Loucy (cell line): Measurements from ENCODE around the gene FAM89B.

Source experiments
- H2AFZ ChIP-seq: fragments of 200-600 bp; sonication (generic); 2 replicates; pipeline ENCODE4 v1.6.0; 2016; ENCODE audit warnings: antibody characterized with exemption, mild to moderate bottlenecking, low read length, moderate library complexity
- H3F3A ChIP-seq: fragments of 200-600 bp; 2 replicates; pipeline ENCODE4 v1.6.0; 2016; ENCODE audit warnings: antibody characterized with exemption, low read depth, mild to moderate bottlenecking
- H3K27me3 ChIP-seq: fragments of 200-600 bp; sonication (generic); 2 replicates; pipeline ENCODE4 v1.6.1; 2014; ENCODE audit warnings: low read length, mild to moderate bottlenecking; ENCODE audit not compliant: insufficient read depth, poor library complexity, severe bottlenecking
- H3K36me3 ChIP-seq: fragments of 200-600 bp; sonication (generic); 2 replicates; pipeline ENCODE4 v1.6.1; 2016; ENCODE audit warnings: low read length; ENCODE audit not compliant: insufficient read depth
- H3K4me1 ChIP-seq: fragments of 200-600 bp; sonication (generic); 2 replicates; pipeline ENCODE4 v1.5.1; 2014; ENCODE audit warnings: low read length, mild to moderate bottlenecking; ENCODE audit not compliant: insufficient read depth, poor library complexity, severe bottlenecking
- H3K4me2 ChIP-seq: fragments of 200-600 bp; sonication (generic); 2 replicates; pipeline ENCODE4 v1.6.0; 2014; ENCODE audit warnings: antibody characterized with exemption, low read length, low read depth, mild to moderate bottlenecking; ENCODE audit not compliant: poor library complexity, severe bottlenecking
- H3K4me3 ChIP-seq: fragments of 200-600 bp; sonication (generic); 2 replicates; pipeline ENCODE4 v1.5.1; 2014; ENCODE audit warnings: low read length, mild to moderate bottlenecking, mixed read lengths; ENCODE audit not compliant: poor library complexity, severe bottlenecking
- H3K79me2 ChIP-seq: fragments of 200-600 bp; sonication (generic); 2 replicates; pipeline ENCODE4 v1.6.1; 2014; ENCODE audit warnings: low read length; ENCODE audit not compliant: insufficient read depth
- H3K9ac ChIP-seq: fragments of 200-600 bp; sonication (generic); 2 replicates; pipeline ENCODE4 v1.6.0; 2014; ENCODE audit warnings: mild to moderate bottlenecking, low read depth, low read length, moderate library complexity; ENCODE audit not compliant: poor library complexity, severe bottlenecking
- H3K9me2 ChIP-seq: fragments of 200-600 bp; sonication (generic); replicated peaks from 2 replicates; pipeline ENCODE4 v1.6.1; 2016; ENCODE audit warnings: low read depth, low read length, mixed read lengths
- H3K9me3 ChIP-seq: fragments of 200-600 bp; sonication (generic); 2 replicates; pipeline ENCODE4 v1.6.1; 2014; ENCODE audit warnings: mild to moderate bottlenecking, antibody characterized with exemption, low read length, low read depth; ENCODE audit not compliant: insufficient read depth
- H4K20me1 ChIP-seq: fragments of 200-600 bp; sonication (generic); 2 replicates; pipeline ENCODE4 v1.6.0; 2014; ENCODE audit warnings: antibody characterized with exemption, low read length, mild to moderate bottlenecking; ENCODE audit not compliant: insufficient read depth, poor library complexity, severe bottlenecking
- CTCF ChIP-seq: fragments of 200-600 bp; sonication (generic); conservative IDR thresholded peaks from 2 replicates; pipeline ENCODE4 v1.5.1; 2014; ENCODE audit warnings: mild to moderate bottlenecking, antibody characterized with exemption, low read length
- EZH2phosphoT487 ChIP-seq: fragments of 200-600 bp; IDR thresholded peaks from 2 replicates; pipeline ENCODE4 v1.6.1; 2018; ENCODE audit warnings: antibody characterized with exemption, mild to moderate bottlenecking, moderate library complexity, borderline replicate concordance

Gene FAM89B

DNA sequence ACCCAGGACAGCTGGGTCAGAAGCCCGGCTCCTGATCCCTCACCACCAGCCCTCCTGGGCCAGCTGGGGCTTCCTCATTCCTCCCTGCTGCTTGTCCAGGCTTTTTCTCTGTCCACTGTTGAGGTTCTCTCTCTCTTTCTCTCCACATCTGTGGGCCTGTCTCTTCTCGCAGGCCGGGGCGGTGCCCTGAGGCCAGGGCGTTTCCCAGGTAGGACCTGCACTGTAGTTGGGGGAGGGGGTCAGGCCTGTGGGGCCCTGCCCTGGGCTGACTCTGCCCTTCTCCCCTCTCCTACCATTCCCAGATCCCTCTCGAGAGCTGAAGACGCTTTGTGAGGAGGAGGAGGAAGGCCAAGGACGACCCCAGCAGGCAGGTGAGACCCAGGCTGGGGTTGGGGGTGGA is 8.4 kb downstream of the FAM89B start:
- no peak overlapping the region for H3K9ac ChIP-seq
- TF ChIP-seq EZH2phosphoT487: no peak
- TF ChIP-seq CTCF: no peak
- H3K4me2 ChIP-seq: no peak overlapping the region
- no peaks in the 10 kb centered on the region for H3K36me3 ChIP-seq
- no peaks in the 10 kb centered on the region for H3F3A ChIP-seq
- no peaks in the 10 kb centered on the region for H3K9me2 ChIP-seq
- H2AFZ ChIP-seq: no peak overlapping the region
- H3K4me3 ChIP-seq: no peak overlapping the region
- H3K9me3 ChIP-seq: no peaks in the 10 kb centered on the region
- H3K27me3 ChIP-seq: no peaks in the 10 kb centered on the region
- no peaks in the 10 kb centered on the region for H4K20me1 ChIP-seq
- H3K79me2 ChIP-seq: peaks cover 11% of the 10 kb centered on the region
- peaks cover 23% of the 10 kb centered on the region for H3K4me1 ChIP-seq

GRCh38 chr11:65581928-65582327 is 9.6 kb downstream of the FAM89B start:
- Histone ChIP-seq H3K4me1 (peaks cover 14% of the 10 kb centered on the region), H2AFZ (no peak overlapping the region), H3K79me2 (peaks cover under 1% of the 10 kb centered on the region; the same call in 1 of the 2 replicates), H3K9me3 (no peaks in the 10 kb centered on the region), H3K9ac (no peak overlapping the region), H3F3A (no peaks in the 10 kb centered on the region), H3K36me3 (no peaks in the 10 kb centered on the region), H3K9me2 (no peaks in the 10 kb centered on the region), H3K27me3 (no peaks in the 10 kb centered on the region), H3K4me2 (no peak overlapping the region), H3K4me3 (no peak overlapping the region), H4K20me1 (no peaks in the 10 kb centered on the region)
- TF ChIP-seq EZH2phosphoT487 (no peak), CTCF (no peak)

DNA sequence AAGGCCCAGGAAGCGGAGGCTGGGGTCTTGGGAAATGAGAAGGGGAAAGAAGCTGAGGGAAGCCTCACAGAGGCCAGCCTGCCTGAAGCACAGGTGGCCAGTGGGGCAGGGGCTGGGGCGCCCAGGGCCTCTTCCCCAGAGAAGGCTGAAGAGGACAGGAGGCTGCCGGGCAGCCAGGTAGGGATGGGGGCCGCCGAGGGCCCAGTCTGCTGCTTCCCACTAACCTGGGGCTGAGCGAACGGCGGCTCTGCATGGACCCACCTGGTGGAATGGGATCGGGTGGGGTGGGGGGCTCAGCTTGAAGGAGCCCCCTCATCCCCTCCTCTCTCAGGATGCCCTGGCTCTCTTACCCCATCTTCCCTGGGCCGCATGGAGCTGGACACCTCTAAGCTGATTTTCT is 11.3 kb downstream of the FAM89B start:
- Histone ChIP-seq H3K4me2 (no peak overlapping the region), H3K4me1 (peaks cover 7% of the 10 kb centered on the region), H2AFZ (no peak overlapping the region), H3K36me3 (no peaks in the 10 kb centered on the region), H3K4me3 (no peak overlapping the region), H3F3A (no peaks in the 10 kb centered on the region), H3K9me2 (no peaks in the 10 kb centered on the region), H3K79me2 (no peaks in the 10 kb centered on the region), H3K9me3 (no peaks in the 10 kb centered on the region), H4K20me1 (no peaks in the 10 kb centered on the region), H3K9ac (no peak overlapping the region), H3K27me3 (no peaks in the 10 kb centered on the region)
- no peak for TF ChIP-seq CTCF
- TF ChIP-seq EZH2phosphoT487: no peak
